ENCODE results near the gene MLLT3.

The MLLT3 gene

GRCh38 chr9:20643660-20644059 is 21.4 kb upstream of the MLLT3 start:
- Mint-ChIP-seq H3K9me3 (no peaks in the 10 kb centered on the region), H3K4me1 (ENCODE audit: low read depth) (peaks cover 11% of the 10 kb centered on the region), H3K27ac (no peak overlapping the region), H3K27me3 (ENCODE audit: low read depth) (peaks cover 16% of the 10 kb centered on the region), H3K4me3 (no peak overlapping the region), H3K36me3 (ENCODE audit: low read depth) (no peaks in the 10 kb centered on the region)
- no peak for DNase-seq (ENCODE audit: low spot score)

GRCh38 chr9:20642045-20642444 is 19.7 kb upstream of the MLLT3 start:
- Mint-ChIP-seq H3K4me1 (ENCODE audit: low read depth) (peaks cover 11% of the 10 kb centered on the region), H3K4me3 (no peak overlapping the region), H3K27me3 (ENCODE audit: low read depth) (peaks cover 12% of the 10 kb centered on the region), H3K36me3 (ENCODE audit: low read depth) (no peaks in the 10 kb centered on the region), H3K27ac (peak overlapping the region; percentile 32), H3K9me3 (no peaks in the 10 kb centered on the region)
- DNase-seq (ENCODE audit: low spot score) = no peak

- H3K36me3 Mint-ChIP-seq (ENCODE audit: low read depth) = no peaks in the 10 kb centered on the region
- peak overlapping the region; percentile 51 for H3K27ac Mint-ChIP-seq
- no peaks in the 10 kb centered on the region for H3K9me3 Mint-ChIP-seq
- DNase-seq (ENCODE audit: low spot score) = peak; percentile 33
- H3K4me1 Mint-ChIP-seq (ENCODE audit: low read depth) = peaks cover 11% of the 10 kb centered on the region
- peak overlapping the region; percentile 25 for H3K4me3 Mint-ChIP-seq
- H3K27me3 Mint-ChIP-seq (ENCODE audit: low read depth) = peaks cover 15% of the 10 kb centered on the region
These were observed 18.3 kb upstream of the MLLT3 start for GRCh38 chr9:20640331-20641187.

GRCh38 chr9:20636888-20637440 is 14.7 kb upstream of the MLLT3 start:
- Mint-ChIP-seq H3K27ac (no peak overlapping the region), H3K4me3 (no peak overlapping the region), H3K36me3 (ENCODE audit: low read depth) (no peaks in the 10 kb centered on the region), H3K9me3 (no peaks in the 10 kb centered on the region), H3K27me3 (ENCODE audit: low read depth) (peaks cover 28% of the 10 kb centered on the region), H3K4me1 (ENCODE audit: low read depth) (peaks cover 8% of the 10 kb centered on the region)
- DNase-seq (ENCODE audit: low spot score) = no peak

GRCh38 chr9:20634895-20635294 is 12.6 kb upstream of the MLLT3 start:
- no peak overlapping the region for H3K27ac Mint-ChIP-seq
- peaks cover 46% of the 10 kb centered on the region for H3K27me3 Mint-ChIP-seq (ENCODE audit: low read depth)

GRCh38 chr9:20632705-20633104 is 10.4 kb upstream of the MLLT3 start:
- H3K36me3 Mint-ChIP-seq (ENCODE audit: low read depth) = no peaks in the 10 kb centered on the region
- DNase-seq (ENCODE audit: low spot score) = no peak
- H3K9me3 Mint-ChIP-seq = no peaks in the 10 kb centered on the region
- no peak overlapping the region for H3K27ac Mint-ChIP-seq
- H3K4me3 Mint-ChIP-seq = no peak overlapping the region
- peaks cover 58% of the 10 kb centered on the region for H3K27me3 Mint-ChIP-seq (ENCODE audit: low read depth)
- H3K4me1 Mint-ChIP-seq (ENCODE audit: low read depth) = no peaks in the 10 kb centered on the region

More at GRCh38 chr9:20634895-20635294, 12.6 kb upstream of the MLLT3 start:
- no peaks in the 10 kb centered on the region for H3K4me1 Mint-ChIP-seq (ENCODE audit: low read depth)
- no peaks in the 10 kb centered on the region for H3K9me3 Mint-ChIP-seq
- DNase-seq (ENCODE audit: low spot score) = no peak
- H3K36me3 Mint-ChIP-seq (ENCODE audit: low read depth) = no peaks in the 10 kb centered on the region
- H3K4me3 Mint-ChIP-seq = no peak overlapping the region

GRCh38 chr9:20630241-20630943 is 8.1 kb upstream of the MLLT3 start:
- no peaks in the 10 kb centered on the region for H3K9me3 Mint-ChIP-seq
- H3K27ac Mint-ChIP-seq = no peak overlapping the region
- DNase-seq (ENCODE audit: low spot score) = no peak
- peaks cover 60% of the 10 kb centered on the region for H3K27me3 Mint-ChIP-seq (ENCODE audit: low read depth)
- H3K4me1 Mint-ChIP-seq (ENCODE audit: low read depth) = no peaks in the 10 kb centered on the region
- H3K36me3 Mint-ChIP-seq (ENCODE audit: low read depth) = no peaks in the 10 kb centered on the region
- H3K4me3 Mint-ChIP-seq = no peak overlapping the region

- Mint-ChIP-seq H3K27ac (no peak overlapping the region), H3K9me3 (no peaks in the 10 kb centered on the region), H3K36me3 (ENCODE audit: low read depth) (peaks cover 5% of the 10 kb centered on the region), H3K4me1 (ENCODE audit: low read depth) (peaks cover 23% of the 10 kb centered on the region), H3K4me3 (peak overlapping the region; percentile 89), H3K27me3 (ENCODE audit: low read depth) (peaks cover 24% of the 10 kb centered on the region)
- no peak for DNase-seq (ENCODE audit: low spot score)
These were observed 2.7 kb upstream of the MLLT3 start for GRCh38 chr9:20625003-20625349.

- H3K4me3 Mint-ChIP-seq = peak overlapping the region; percentile 89
- no peak overlapping the region for H3K27ac Mint-ChIP-seq
- H3K27me3 Mint-ChIP-seq (ENCODE audit: low read depth) = peaks cover 21% of the 10 kb centered on the region
- peaks cover 11% of the 10 kb centered on the region for H3K36me3 Mint-ChIP-seq (ENCODE audit: low read depth)
- DNase-seq (ENCODE audit: low spot score) = peak; percentile 36
- peaks cover 29% of the 10 kb centered on the region for H3K4me1 Mint-ChIP-seq (ENCODE audit: low read depth)
- no peaks in the 10 kb centered on the region for H3K9me3 Mint-ChIP-seq
These were observed 2.1 kb upstream of the MLLT3 start for GRCh38 chr9:20624201-20625002.

GRCh38 chr9:20623748-20624124 is 1.4 kb upstream of the MLLT3 start:
- peaks cover 34% of the 10 kb centered on the region for H3K4me1 Mint-ChIP-seq (ENCODE audit: low read depth)
- peak overlapping the region; percentile 93 for H3K27ac Mint-ChIP-seq
- H3K9me3 Mint-ChIP-seq = no peaks in the 10 kb centered on the region
- no peak for DNase-seq (ENCODE audit: low spot score)
- H3K36me3 Mint-ChIP-seq (ENCODE audit: low read depth) = peaks cover 16% of the 10 kb centered on the region
- peak overlapping the region; percentile 89 for H3K4me3 Mint-ChIP-seq
- peaks cover 18% of the 10 kb centered on the region for H3K27me3 Mint-ChIP-seq (ENCODE audit: low read depth)

GRCh38 chr9:20623021-20623747 is 885 bp upstream of the MLLT3 start:
- peak overlapping the region; percentile 89 for H3K4me3 Mint-ChIP-seq
- no peaks in the 10 kb centered on the region for H3K9me3 Mint-ChIP-seq
- peaks cover 39% of the 10 kb centered on the region for H3K4me1 Mint-ChIP-seq (ENCODE audit: low read depth)
- H3K27me3 Mint-ChIP-seq (ENCODE audit: low read depth) = peaks cover 17% of the 10 kb centered on the region
- peak overlapping the region; percentile 93 for H3K27ac Mint-ChIP-seq
- peaks cover 18% of the 10 kb centered on the region for H3K36me3 Mint-ChIP-seq (ENCODE audit: low read depth)
- DNase-seq (ENCODE audit: low spot score) = peak; percentile 77

GRCh38 chr9:20621471-20622329 is 599 bp downstream of the MLLT3 start:
- peaks cover 21% of the 10 kb centered on the region for H3K36me3 Mint-ChIP-seq (ENCODE audit: low read depth)
- peak; percentile 50 for DNase-seq (ENCODE audit: low spot score)
- peaks cover 43% of the 10 kb centered on the region for H3K4me1 Mint-ChIP-seq (ENCODE audit: low read depth)
- H3K27me3 Mint-ChIP-seq (ENCODE audit: low read depth) = peaks cover 9% of the 10 kb centered on the region
- no peaks in the 10 kb centered on the region for H3K9me3 Mint-ChIP-seq
- H3K27ac Mint-ChIP-seq = peak overlapping the region; percentile 95
- peak overlapping the region; percentile 89 for H3K4me3 Mint-ChIP-seq
